ENCODE measurements around the gene GRIP2. TPM values are rescaled to one million over a fixed set of nuclear protein-coding genes. Genes with fewer than 3 reads are reported as not detected.

The GRIP2 gene
- total RNA-seq, 1 experiment from 2014 or later = not detected

DNA sequence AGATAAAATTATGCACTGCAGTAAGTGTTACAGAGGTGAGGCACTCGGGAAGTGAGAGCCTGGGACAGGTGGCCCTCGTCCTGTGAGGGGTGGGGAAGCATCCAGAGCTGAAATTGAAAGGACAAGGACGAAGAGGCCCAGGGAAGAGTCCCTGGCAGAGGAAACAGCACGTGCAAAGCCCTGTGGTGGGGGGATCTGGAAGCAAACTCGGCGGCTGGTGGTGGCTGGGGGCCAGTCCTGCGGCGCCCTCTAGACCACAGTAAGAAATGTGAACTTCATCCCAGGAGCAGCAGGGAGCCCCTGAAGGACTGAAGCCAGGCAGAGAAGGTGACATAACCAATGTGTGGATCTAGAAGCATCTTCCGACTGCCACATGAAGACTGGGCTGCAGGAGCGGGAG, 42.8 kb downstream of the GRIP2 start:
- TF ChIP-seq CTCF (IDR thresholded peaks at IDR 0.05; ENCODE audit: unreplicated experiment) = no peak
- DNase-seq = no peak
- H3K36me3 Mint-ChIP-seq (ENCODE audit: insufficient read depth, unreplicated experiment) = no peaks in the 10 kb centered on the region
- no TSS peak for BruUV-seq (replicated peaks)
- H3K4me1 Mint-ChIP-seq (ENCODE audit: low read depth, unreplicated experiment) = no peaks in the 10 kb centered on the region
- H3K4me3 Mint-ChIP-seq (ENCODE audit: low read depth, unreplicated experiment) = no peak overlapping the region
- no peaks in the 10 kb centered on the region for H3K9me3 Mint-ChIP-seq (ENCODE audit: low read depth, unreplicated experiment)
- H3K27me3 Mint-ChIP-seq (ENCODE audit: unreplicated experiment) = peaks cover 20% of the 10 kb centered on the region
- CTCF ChIA-PET = no interaction called here
- intact Hi-C loops (cut with micrococcal nuclease; ENCODE audit: unreplicated experiment) = no loop called here
- no peak overlapping the region for H3K27ac Mint-ChIP-seq (ENCODE audit: unreplicated experiment)

- intact Hi-C loops (cut with micrococcal nuclease; ENCODE audit: unreplicated experiment) = no loop called here
- Mint-ChIP-seq H3K27me3 (ENCODE audit: unreplicated experiment) (peaks cover 20% of the 10 kb centered on the region), H3K4me1 (ENCODE audit: low read depth, unreplicated experiment) (no peaks in the 10 kb centered on the region), H3K36me3 (ENCODE audit: insufficient read depth, unreplicated experiment) (peaks cover 7% of the 10 kb centered on the region), H3K9me3 (ENCODE audit: low read depth, unreplicated experiment) (no peaks in the 10 kb centered on the region), H3K27ac (ENCODE audit: unreplicated experiment) (no peak overlapping the region), H3K4me3 (ENCODE audit: low read depth, unreplicated experiment) (no peak overlapping the region)
- no TSS peak for BruUV-seq (replicated peaks)
- TF ChIP-seq CTCF (IDR thresholded peaks at IDR 0.05; ENCODE audit: unreplicated experiment) = no peak
- CTCF ChIA-PET = no interaction called here
- no peak for DNase-seq
Measured at GRCh38 chr3:14496351-14496750, 43.8 kb downstream of the GRIP2 start.

DNA sequence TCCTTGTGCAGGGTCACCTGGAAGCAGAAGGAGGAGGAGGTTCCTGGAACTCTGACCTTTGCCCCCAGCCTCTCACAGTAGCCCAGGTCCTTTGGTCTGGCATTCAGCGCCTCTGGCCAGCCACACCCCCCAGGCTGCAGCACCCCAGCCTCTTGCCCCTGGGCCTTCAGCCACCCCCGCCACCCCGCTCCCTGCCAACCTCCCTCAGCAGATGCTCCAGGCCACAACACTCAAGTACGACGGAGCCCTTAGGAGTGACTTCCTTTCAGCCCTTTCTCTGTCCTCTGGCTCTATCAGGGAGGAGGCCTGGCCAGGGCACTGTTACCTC, 45.2 kb downstream of the GRIP2 start:
- H3K27me3 Mint-ChIP-seq (ENCODE audit: unreplicated experiment) = peaks cover 20% of the 10 kb centered on the region
- no peak overlapping the region for H3K4me3 Mint-ChIP-seq (ENCODE audit: low read depth, unreplicated experiment)
- no peak overlapping the region for H3K27ac Mint-ChIP-seq (ENCODE audit: unreplicated experiment)
- peaks cover 9% of the 10 kb centered on the region for H3K36me3 Mint-ChIP-seq (ENCODE audit: insufficient read depth, unreplicated experiment)
- intact Hi-C loops (cut with micrococcal nuclease; ENCODE audit: unreplicated experiment) = no loop called here
- no TSS peak for BruUV-seq (replicated peaks)
- H3K4me1 Mint-ChIP-seq (ENCODE audit: low read depth, unreplicated experiment) = no peaks in the 10 kb centered on the region
- no peak for TF ChIP-seq CTCF (IDR thresholded peaks at IDR 0.05; ENCODE audit: unreplicated experiment)
- CTCF ChIA-PET = no interaction called here
- no peaks in the 10 kb centered on the region for H3K9me3 Mint-ChIP-seq (ENCODE audit: low read depth, unreplicated experiment)
- DNase-seq = no peak

DNA sequence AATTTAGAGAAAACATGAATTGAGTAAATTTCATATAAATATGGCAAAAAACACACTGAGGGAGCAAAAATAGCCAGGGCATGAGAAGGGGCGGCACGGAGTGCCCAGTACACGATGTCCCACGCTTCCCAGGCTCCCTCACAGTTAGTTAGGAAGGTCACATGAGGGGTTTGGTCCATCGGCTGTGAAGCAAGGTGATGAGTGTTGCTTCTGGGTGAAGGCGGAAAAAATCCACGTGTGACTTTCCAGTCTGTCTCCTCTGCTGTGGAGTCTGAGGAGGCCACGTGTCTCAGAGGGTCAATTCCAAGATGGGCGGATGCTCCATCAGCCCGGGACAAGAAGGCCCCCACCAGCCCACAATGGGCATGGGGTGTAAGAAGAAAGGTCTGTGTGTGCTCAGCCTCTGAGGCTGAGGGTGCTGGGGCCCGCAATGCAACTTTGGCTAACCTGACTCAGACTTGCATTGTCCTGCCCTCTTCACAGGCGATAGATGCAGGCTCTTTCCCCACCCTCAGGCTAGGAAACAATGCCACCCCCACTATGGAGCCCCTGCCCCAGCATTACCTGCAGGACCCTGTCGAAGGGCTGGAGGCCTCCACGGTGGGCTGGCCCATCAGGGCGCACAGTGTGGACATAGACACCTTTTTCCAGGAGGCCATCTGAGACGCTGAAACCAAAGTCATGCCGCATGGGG, 45.7 kb downstream of the GRIP2 start:
- H3K4me1 Mint-ChIP-seq (ENCODE audit: low read depth, unreplicated experiment) = no peaks in the 10 kb centered on the region
- H3K4me3 Mint-ChIP-seq (ENCODE audit: low read depth, unreplicated experiment) = no peak overlapping the region
- H3K9me3 Mint-ChIP-seq (ENCODE audit: low read depth, unreplicated experiment) = no peaks in the 10 kb centered on the region
- peaks cover 20% of the 10 kb centered on the region for H3K27me3 Mint-ChIP-seq (ENCODE audit: unreplicated experiment)
- CTCF ChIA-PET = no interaction called here
- BruUV-seq (replicated peaks) = no TSS peak
- H3K27ac Mint-ChIP-seq (ENCODE audit: unreplicated experiment) = no peak overlapping the region
- H3K36me3 Mint-ChIP-seq (ENCODE audit: insufficient read depth, unreplicated experiment) = peaks cover 9% of the 10 kb centered on the region
- TF ChIP-seq CTCF (IDR thresholded peaks at IDR 0.05; ENCODE audit: unreplicated experiment) = no peak
- DNase-seq = no peak
- intact Hi-C loops (cut with micrococcal nuclease; ENCODE audit: unreplicated experiment) = no loop called here

All from Calu3 (cell line).